Activated naive CD4-positive, alpha-beta T cell treated with anti-CD3 and anti-CD28 coated beads, Interleukin-2, amount 50 U/mL, for 24 hours (primary cell): ENCODE data around the gene GABRB1.
A peak's percentile ranks its signal among the peaks of the same experiment; 100 is the strongest.

Source experiments
- H3K27ac Mint-ChIP-seq: one replicate; pipeline ENCODE4 v1.8.0; 2021; ENCODE audit warnings: mild to moderate bottlenecking, mixed read lengths
- H3K27me3 Mint-ChIP-seq: one replicate; pipeline ENCODE4 v1.8.0; 2021; ENCODE audit warnings: mixed read lengths
- H3K36me3 Mint-ChIP-seq: one replicate; pipeline ENCODE4 v1.8.0; 2021; ENCODE audit warnings: mixed read lengths
- H3K4me1 Mint-ChIP-seq: one replicate; pipeline ENCODE4 v1.8.0; 2021; ENCODE audit warnings: mixed read lengths
- H3K4me3 Mint-ChIP-seq: one replicate; pipeline ENCODE4 v1.8.0; 2021; ENCODE audit warnings: mild to moderate bottlenecking, mixed read lengths
- H3K9me3 Mint-ChIP-seq: one replicate; pipeline ENCODE4 v1.8.0; 2021; ENCODE audit warnings: mixed read lengths

Gene GABRB1

GRCh38 chr4:47031011-47031678, at the start of gene GABRB1:
TSS of gene GABRB1 (plus strand) at chr4:47031567.
- Mint-ChIP-seq H3K36me3 (no peaks in the 10 kb centered on the region), H3K27ac (no peak within 1 kb of the TSS), H3K4me3 (peak within 1 kb of the TSS; percentile 74), H3K27me3 (peaks cover 35% of the 10 kb centered on the region), H3K9me3 (no peaks in the 10 kb centered on the region), H3K4me1 (peaks cover 14% of the 10 kb centered on the region)

- H3K27me3 Mint-ChIP-seq = peaks cover 3% of the 10 kb centered on the region
- no peaks in the 10 kb centered on the region for H3K4me1 Mint-ChIP-seq
- H3K27ac Mint-ChIP-seq = no peak overlapping the region
- H3K4me3 Mint-ChIP-seq = no peak overlapping the region
- H3K36me3 Mint-ChIP-seq = no peaks in the 10 kb centered on the region
- no peaks in the 10 kb centered on the region for H3K9me3 Mint-ChIP-seq
Measured at GRCh38 chr4:46984781-46985180, 46.6 kb upstream of the GABRB1 start.

GRCh38 chr4:46986922-46987638, 44.3 kb upstream of the GABRB1 start:
- Mint-ChIP-seq H3K9me3 (no peaks in the 10 kb centered on the region), H3K27ac (no peak overlapping the region)

GRCh38 chr4:46992338-46992737, 39.0 kb upstream of the GABRB1 start:
- Mint-ChIP-seq H3K4me3 (no peak overlapping the region), H3K36me3 (no peaks in the 10 kb centered on the region), H3K9me3 (no peaks in the 10 kb centered on the region), H3K27me3 (peaks cover 37% of the 10 kb centered on the region), H3K27ac (no peak overlapping the region), H3K4me1 (peaks cover 23% of the 10 kb centered on the region)

More at GRCh38 chr4:46986922-46987638, 44.3 kb upstream of the GABRB1 start:
- no peaks in the 10 kb centered on the region for H3K36me3 Mint-ChIP-seq
- peaks cover under 1% of the 10 kb centered on the region for H3K4me1 Mint-ChIP-seq
- peaks cover 12% of the 10 kb centered on the region for H3K27me3 Mint-ChIP-seq
- H3K4me3 Mint-ChIP-seq = no peak overlapping the region

- Mint-ChIP-seq H3K4me3 (peak within 1 kb of the TSS; percentile 42), H3K27me3 (peaks cover 39% of the 10 kb centered on the region), H3K27ac (no peak within 1 kb of the TSS), H3K9me3 (no peaks in the 10 kb centered on the region), H3K4me1 (peaks cover 23% of the 10 kb centered on the region), H3K36me3 (no peaks in the 10 kb centered on the region)
Measured at GRCh38 chr4:46993075-46994006, 38.0 kb upstream of the GABRB1 start, which contains the start of gene GABRA4. TSS of gene GABRA4 (minus strand) at chr4:46993581. CDS start at chr4:46993424, 157 bp downstream.

GRCh38 chr4:46994007-46994405, 37.4 kb upstream of the GABRB1 start:
- Mint-ChIP-seq H3K4me3 (peak overlapping the region; percentile 42), H3K9me3 (no peaks in the 10 kb centered on the region), H3K27me3 (peaks cover 36% of the 10 kb centered on the region), H3K27ac (no peak overlapping the region), H3K4me1 (peaks cover 23% of the 10 kb centered on the region), H3K36me3 (no peaks in the 10 kb centered on the region)

- H3K27me3 Mint-ChIP-seq = peaks cover 15% of the 10 kb centered on the region
- H3K36me3 Mint-ChIP-seq = no peaks in the 10 kb centered on the region
- peaks cover 4% of the 10 kb centered on the region for H3K4me1 Mint-ChIP-seq
- H3K9me3 Mint-ChIP-seq = no peaks in the 10 kb centered on the region
- H3K4me3 Mint-ChIP-seq = no peak overlapping the region
- H3K27ac Mint-ChIP-seq = no peak overlapping the region
Measured at GRCh38 chr4:46999566-46999965, 31.8 kb upstream of the GABRB1 start.

GRCh38 chr4:47000406-47000805, 31.0 kb upstream of the GABRB1 start:
- H3K27ac Mint-ChIP-seq = no peak overlapping the region

GRCh38 chr4:47002580-47002979, 28.8 kb upstream of the GABRB1 start:
- no peaks in the 10 kb centered on the region for H3K9me3 Mint-ChIP-seq
- H3K36me3 Mint-ChIP-seq = no peaks in the 10 kb centered on the region
- H3K4me3 Mint-ChIP-seq = no peak overlapping the region
- H3K27ac Mint-ChIP-seq = no peak overlapping the region
- H3K27me3 Mint-ChIP-seq = peaks cover 3% of the 10 kb centered on the region
- H3K4me1 Mint-ChIP-seq = no peaks in the 10 kb centered on the region

More at GRCh38 chr4:47000406-47000805, 31.0 kb upstream of the GABRB1 start:
- Mint-ChIP-seq H3K9me3 (no peaks in the 10 kb centered on the region), H3K27me3 (peaks cover 10% of the 10 kb centered on the region), H3K36me3 (no peaks in the 10 kb centered on the region), H3K4me1 (no peaks in the 10 kb centered on the region), H3K4me3 (no peak overlapping the region)

GRCh38 chr4:47010347-47010911, 20.9 kb upstream of the GABRB1 start:
- H3K4me1 Mint-ChIP-seq = peaks cover 32% of the 10 kb centered on the region
- peaks cover 4% of the 10 kb centered on the region for H3K36me3 Mint-ChIP-seq
- H3K4me3 Mint-ChIP-seq = peak overlapping the region; percentile 70
- H3K27me3 Mint-ChIP-seq = no peaks in the 10 kb centered on the region
- H3K9me3 Mint-ChIP-seq = no peaks in the 10 kb centered on the region
- H3K27ac Mint-ChIP-seq = no peak overlapping the region

- Mint-ChIP-seq H3K27ac (peak overlapping the region; percentile 38), H3K36me3 (peaks cover 4% of the 10 kb centered on the region), H3K27me3 (no peaks in the 10 kb centered on the region), H3K4me3 (peak overlapping the region; percentile 70), H3K4me1 (peaks cover 32% of the 10 kb centered on the region), H3K9me3 (no peaks in the 10 kb centered on the region)
Measured at GRCh38 chr4:47010912-47011446, 20.4 kb upstream of the GABRB1 start.

- H3K27ac Mint-ChIP-seq = no peak overlapping the region
- no peak overlapping the region for H3K4me3 Mint-ChIP-seq
- H3K9me3 Mint-ChIP-seq = no peaks in the 10 kb centered on the region
- peaks cover 32% of the 10 kb centered on the region for H3K4me1 Mint-ChIP-seq
- H3K27me3 Mint-ChIP-seq = no peaks in the 10 kb centered on the region
- H3K36me3 Mint-ChIP-seq = peaks cover 4% of the 10 kb centered on the region
Measured at GRCh38 chr4:47012676-47013075, 18.7 kb upstream of the GABRB1 start.

- H3K27me3 Mint-ChIP-seq = no peaks in the 10 kb centered on the region
- H3K9me3 Mint-ChIP-seq = no peaks in the 10 kb centered on the region
- H3K4me3 Mint-ChIP-seq = no peak overlapping the region
- H3K36me3 Mint-ChIP-seq = peaks cover 4% of the 10 kb centered on the region
- H3K27ac Mint-ChIP-seq = no peak overlapping the region
- H3K4me1 Mint-ChIP-seq = peaks cover 32% of the 10 kb centered on the region
Measured at GRCh38 chr4:47013373-47013772, 18.0 kb upstream of the GABRB1 start.

GRCh38 chr4:47017081-47017480, 14.3 kb upstream of the GABRB1 start:
- H3K27me3 Mint-ChIP-seq = no peaks in the 10 kb centered on the region
- peaks cover 10% of the 10 kb centered on the region for H3K9me3 Mint-ChIP-seq
- no peak overlapping the region for H3K4me3 Mint-ChIP-seq
- no peaks in the 10 kb centered on the region for H3K36me3 Mint-ChIP-seq
- H3K27ac Mint-ChIP-seq = no peak overlapping the region
- peaks cover 6% of the 10 kb centered on the region for H3K4me1 Mint-ChIP-seq

- no peaks in the 10 kb centered on the region for H3K36me3 Mint-ChIP-seq
- H3K27ac Mint-ChIP-seq = no peak overlapping the region
- no peak overlapping the region for H3K4me3 Mint-ChIP-seq
- H3K27me3 Mint-ChIP-seq = no peaks in the 10 kb centered on the region
- H3K4me1 Mint-ChIP-seq = peaks cover 2% of the 10 kb centered on the region
- peaks cover 10% of the 10 kb centered on the region for H3K9me3 Mint-ChIP-seq
Measured at GRCh38 chr4:47017494-47017893, 13.9 kb upstream of the GABRB1 start.
